Stomach (tissue), 9 donors: ENCODE data around the gene RSRC2. TPM values are rescaled to one million over a fixed set of nuclear protein-coding genes. Genes with fewer than 3 reads are reported as not detected.
"Not testable (repeated sequence)": the region's sequence is repeated elsewhere in the genome, so short reads cannot be mapped to it uniquely, and the experiment has no call there.

Experiments
- DNase-seq, 2 donors: peaks; one replicate each; pipeline versions ENCODE4 v3.0.0 to v3.0.0-alpha.2; 2013 to 2019
- H3K27ac ChIP-seq, 5 donors: fragments of 200-600 bp in 4 of 5; sonication (generic) in 4 of 5; one replicate each; pipeline ENCODE4 v1.5.1; 2013 to 2019; ENCODE audit warnings: mild to moderate bottlenecking in 1 of 5, moderate library complexity in 1 of 5
- H3K27me3 ChIP-seq, 3 donors: fragments of 200-600 bp; sonication (generic); one replicate each; pipeline ENCODE4 v1.5.1; 2017 to 2019; ENCODE audit warnings: mixed run types in 1 of 3
- H3K36me3 ChIP-seq, 4 donors: fragments of 200-600 bp; sonication (generic); 1 replicate in 3 of 4; 2 replicates in 1 of 4; pipeline ENCODE4 v1.5.1; 2016 to 2019
- H3K4me1 ChIP-seq, 4 donors: fragments of 200-600 bp; sonication (generic); one replicate each; pipeline ENCODE4 v1.5.1; 2016 to 2019
- H3K4me3 ChIP-seq, 4 donors: fragments of 200-600 bp; sonication (generic) in 3 of 4; one replicate each; pipeline ENCODE4 v1.5.1; 2016 to 2019; ENCODE audit warnings: mild to moderate bottlenecking in 1 of 4
- H3K9me3 ChIP-seq, 4 donors: fragments of 200-600 bp; sonication (generic); one replicate each; pipeline ENCODE4 v1.5.1; 2016 to 2019
- CTCF ChIP-seq, 7 experiments: fragments of 450-650 bp in 4 of 7; fragments of 200-600 bp in 3 of 7; sonication (generic) in 3 of 7; IDR thresholded peaks; one replicate each; pipeline ENCODE4 v1.5.1; 2016 to 2019; ENCODE audit warnings: antibody characterized with exemption in 7 of 7, control low read depth in 2 of 7, mild to moderate bottlenecking in 1 of 7
- EP300 ChIP-seq: sonication (generic); formaldehyde crosslinking; IDR thresholded peaks from one replicate; pipeline ENCODE4 v1.6.1; 2017; ENCODE audit warnings: antibody characterized with exemption
- POLR2A ChIP-seq, 4 donors: fragments of 450-650 bp; IDR thresholded peaks; one replicate each; pipeline ENCODE4 v1.6.1; 2016; ENCODE audit warnings: antibody characterized with exemption in 4 of 4, control low read depth in 2 of 4, mild to moderate bottlenecking in 1 of 4, moderate library complexity in 1 of 4
- POLR2AphosphoS5 ChIP-seq, 3 donors: sonication (generic); formaldehyde crosslinking; IDR thresholded peaks; one replicate each; pipeline ENCODE4 v1.6.1; 2016; ENCODE audit warnings: antibody characterized with exemption in 3 of 3
- WGBS, 5 donors: extraction: QIAGEN DNeasy Blood & Tissue Kit in 3 of 5; methylation state at CpG; one replicate each; pipeline versions ENCODE4 v1.1.5 to v1.1.7; 2013 to 2018; 5-methylcytosine and 5-hydroxymethylcytosine counted together
- intact Hi-C: fragments of 100-400 bp; cut with DNase I; formaldehyde crosslinking; loops from one replicate; pipeline ENCODE4 v1.15.1; 2023; ENCODE audit warnings: low total_unique reads
- polyA plus RNA-seq, 3 donors: library from polyadenylated mRNA; stranded (reverse); fragments of 200-250 nt; gene quantifications; one replicate each; pipeline ENCODE4 v1.2.3, GENCODE V29; 2013
- total RNA-seq, 5 donors: library from RNA; depleted of rRNA; stranded (reverse); fragments of >200 nt; gene quantifications; one replicate each; pipeline versions ENCODE4 v1.1.0 to v1.2.3, GENCODE V29; 2014 to 2016
- donor health status: healthy with polysubstance abuse.
- donor health status: Bipolar disorder and iron deficiency.
- donor health status: healthy.

Gene RSRC2
- total and polyA plus RNA-seq, 8 donors = 28.0 to 234 (median 55.2) TPM

- H3K4me1 ChIP-seq = peaks cover 8 to 43% (median 22%) of the 10 kb centered on the region in 4 donors
- DNase-seq = no peak
- intact Hi-C loops = no loop called here
- WGBS, 5 donors = 40 to 70% (median 59%) methylated on average over 2 to 5 of the region's 5 CpGs
- H3K27me3 ChIP-seq = no peaks in the 10 kb centered on the region
- H3K4me3 ChIP-seq = no peak overlapping the region
- peaks cover 87 to 98% (median 97%) of the 10 kb centered on the region in 4 donors for H3K36me3 ChIP-seq
- TF ChIP-seq POLR2AphosphoS5 (IDR thresholded peaks at IDR 0.05) (peak in 1 of 3 donors; percentile 17), EP300 (no peak)
- no peaks in the 10 kb centered on the region for H3K9me3 ChIP-seq
- no peak overlapping the region for H3K27ac ChIP-seq
Measured at GRCh38 chr12:122517877-122518276, 8.9 kb downstream of the RSRC2 start.

- DNase-seq = no peak
- WGBS, 5 donors = 89 to 93% (median 91%) methylated on average over 13 of the region's 13 CpGs
- Histone ChIP-seq H3K27ac (no peak overlapping the region), H3K4me3 (no peak overlapping the region), H3K9me3 (no peaks in the 10 kb centered on the region), H3K4me1 (peaks cover 0 to 32% (median 10%) of the 10 kb centered on the region in 4 donors), H3K27me3 (no peaks in the 10 kb centered on the region), H3K36me3 (peaks cover 94 to 100% (median 100%) of the 10 kb centered on the region in 4 donors)
- intact Hi-C loops = no loop called here
- TF ChIP-seq EP300 (no peak), POLR2A (IDR thresholded peaks at IDR 0.05) (no peak), POLR2AphosphoS5 (IDR thresholded peaks at IDR 0.05) (no peak), CTCF (IDR thresholded peaks at IDR 0.05) (no peak)
Measured at GRCh38 chr12:122516544-122517361, 10.0 kb downstream of the RSRC2 start.

GRCh38 chr12:122515275-122515674 is 11.5 kb downstream of the RSRC2 start:
- Histone ChIP-seq H3K27me3 (no peaks in the 10 kb centered on the region), H3K36me3 (peaks cover 93 to 100% (median 100%) of the 10 kb centered on the region in 4 donors), H3K27ac (no peak overlapping the region), H3K4me1 (peaks cover 0 to 20% (median 5%) of the 10 kb centered on the region in 4 donors), H3K9me3 (no peaks in the 10 kb centered on the region), H3K4me3 (no peak overlapping the region)
- intact Hi-C loops = no loop called here
- TF ChIP-seq POLR2A (IDR thresholded peaks at IDR 0.05) (no peak), CTCF (IDR thresholded peaks at IDR 0.05) (no peak), EP300 (no peak), POLR2AphosphoS5 (IDR thresholded peaks at IDR 0.05) (no peak)
- 91 to 96% (median 93%) methylated on average over 2 of the region's 2 CpGs for WGBS, 5 donors
- DNase-seq = no peak

DNA sequence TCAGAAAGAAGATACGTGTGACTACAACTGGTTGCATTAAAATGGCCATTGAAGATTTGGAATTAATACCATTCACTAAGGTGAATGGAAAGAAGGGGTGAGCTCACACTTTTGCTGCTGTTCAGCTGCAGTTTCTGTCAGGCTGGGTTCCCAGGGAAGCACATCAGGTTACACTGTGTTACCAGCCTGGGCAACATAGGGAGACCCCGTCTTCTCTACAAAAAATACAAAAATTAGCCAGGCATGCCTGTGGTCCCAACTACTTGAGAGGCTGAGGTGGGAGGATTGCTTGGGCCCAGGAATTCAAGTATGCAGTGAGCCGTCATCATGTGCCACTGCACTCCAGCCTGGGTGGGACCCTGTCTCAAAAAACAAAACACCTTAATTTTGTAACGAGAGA is 13.1 kb downstream of the RSRC2 start:
- no peak overlapping the region for H3K4me3 ChIP-seq
- intact Hi-C loops = no loop called here
- no peak for DNase-seq
- TF ChIP-seq POLR2AphosphoS5 (IDR thresholded peaks at IDR 0.05) (no peak), EP300 (no peak), POLR2A (IDR thresholded peaks at IDR 0.05) (no peak), CTCF (IDR thresholded peaks at IDR 0.05) (no peak)
- WGBS, 5 donors = 86 to 93% (median 93%) methylated on average over 4 of the region's 4 CpGs
- peaks cover 92 to 100% (median 100%) of the 10 kb centered on the region in 4 donors for H3K36me3 ChIP-seq
- no peak overlapping the region for H3K27ac ChIP-seq
- no peaks in the 10 kb centered on the region for H3K9me3 ChIP-seq
- H3K27me3 ChIP-seq = no peaks in the 10 kb centered on the region
- H3K4me1 ChIP-seq = peaks cover 0 to 12% (median 0%) of the 10 kb centered on the region in 4 donors

DNA sequence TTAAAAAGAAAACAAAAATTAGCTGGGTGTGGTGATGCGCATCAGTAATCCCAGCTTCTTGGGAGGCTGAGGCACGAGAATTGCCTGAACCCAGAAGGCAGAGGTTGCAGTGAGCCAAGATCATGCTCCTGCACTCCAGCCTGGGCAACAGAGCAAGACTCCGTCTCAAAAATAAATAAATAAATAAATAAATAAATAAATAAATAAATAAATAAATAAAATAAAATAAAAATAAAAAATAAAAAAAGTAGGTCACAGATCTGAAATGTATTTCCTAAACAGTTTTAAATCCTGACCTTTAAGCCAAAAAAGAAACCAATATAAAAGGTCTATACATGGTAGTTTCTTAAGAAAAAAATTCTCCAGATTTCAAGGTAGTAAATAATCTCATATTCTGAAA is 13.7 kb downstream of the RSRC2 start:
- H3K4me1 ChIP-seq, H3K4me3 ChIP-seq, H3K27ac ChIP-seq, H3K9me3 ChIP-seq, H3K27me3 ChIP-seq, DNase-seq, intact Hi-C loops: not testable (repeated sequence)
- WGBS, 5 donors = 87 to 91% (median 88%) methylated on average over 3 of the region's 3 CpGs
- H3K36me3 ChIP-seq = peaks cover 92 to 100% (median 100%) of the 10 kb centered on the region in 4 donors
